Activated CD4-positive, alpha-beta T cell treated with anti-CD3 and anti-CD28 coated beads, Interleukin-2, Interleukin-6, amounts not matched to agents 100 ng/mL and 50 ng/mL, durations not matched to agents 16 hours and 8 hours (primary cell): ENCODE data around the gene XPO6.

Source experiments
- DNase-seq: peaks from one replicate; pipeline ENCODE4 v3.0.0-alpha.2; 2020

XPO6 gene

GRCh38 chr16:28208824-28209223, 2.9 kb downstream of the XPO6 start:
- DNase-seq: no peak

DNA sequence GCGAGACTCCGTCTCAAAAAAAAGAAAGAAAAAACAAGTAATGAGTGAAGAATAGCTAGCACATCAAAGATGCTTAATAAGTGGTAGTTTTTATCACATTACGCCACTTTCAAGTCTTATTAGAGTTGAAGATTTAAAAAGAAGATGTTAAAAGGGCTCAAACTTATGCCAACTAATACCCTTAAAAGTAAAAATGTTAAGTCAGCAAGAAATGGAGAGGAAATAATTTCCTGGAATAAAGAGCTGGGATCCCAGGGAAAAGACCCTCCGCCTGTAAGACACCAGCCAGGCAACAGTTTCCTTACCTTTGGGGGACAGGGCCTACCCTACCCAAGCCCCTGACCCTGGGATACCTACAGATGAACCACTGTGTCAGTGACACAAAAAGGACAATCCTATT, 3.6 kb downstream of the XPO6 start:
- no peak for DNase-seq

DNA sequence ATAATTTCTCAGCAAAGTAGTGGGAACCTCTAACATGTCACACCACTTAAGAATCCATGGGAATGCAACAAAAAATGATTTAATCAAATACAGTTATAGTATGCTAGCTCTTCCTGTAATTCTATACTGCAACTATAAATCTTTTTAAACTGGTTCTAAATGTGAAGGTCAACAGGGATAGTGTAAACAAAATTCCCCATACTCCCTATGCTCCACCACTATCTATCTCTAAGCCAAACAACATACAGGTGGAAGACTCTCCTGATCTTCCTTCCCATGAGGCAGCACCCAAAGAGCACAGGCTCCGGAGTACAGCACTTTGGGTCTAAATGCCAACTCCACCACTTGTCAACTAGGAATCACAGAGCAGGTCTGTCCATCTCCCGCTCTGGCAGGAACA, 4.4 kb downstream of the XPO6 start:
- no peak for DNase-seq

GRCh38 chr16:28205974-28206373, 5.8 kb downstream of the XPO6 start:
- no peak for DNase-seq

- DNase-seq: no peak
These were observed 6.5 kb downstream of the XPO6 start for GRCh38 chr16:28205117-28205899.

DNA sequence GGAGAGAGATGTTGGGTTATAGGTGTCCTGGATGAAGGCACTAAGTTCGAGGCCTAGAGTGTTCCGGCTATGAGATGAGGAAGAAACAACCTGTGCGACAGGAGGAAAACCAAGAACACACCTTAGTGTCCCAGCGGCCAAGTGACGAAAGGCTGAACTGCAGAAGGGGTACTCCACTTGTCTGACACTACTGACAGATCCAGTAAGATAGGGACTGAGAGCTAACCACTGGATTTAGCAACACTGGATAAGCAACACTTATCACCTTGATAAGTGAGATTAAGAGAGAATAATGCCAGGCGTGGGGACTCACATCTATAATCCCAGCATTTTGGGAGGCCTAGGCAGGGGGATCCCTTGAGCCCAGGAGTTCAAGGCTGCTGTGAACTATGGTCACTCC, 7.1 kb downstream of the XPO6 start:
- no peak for DNase-seq

DNA sequence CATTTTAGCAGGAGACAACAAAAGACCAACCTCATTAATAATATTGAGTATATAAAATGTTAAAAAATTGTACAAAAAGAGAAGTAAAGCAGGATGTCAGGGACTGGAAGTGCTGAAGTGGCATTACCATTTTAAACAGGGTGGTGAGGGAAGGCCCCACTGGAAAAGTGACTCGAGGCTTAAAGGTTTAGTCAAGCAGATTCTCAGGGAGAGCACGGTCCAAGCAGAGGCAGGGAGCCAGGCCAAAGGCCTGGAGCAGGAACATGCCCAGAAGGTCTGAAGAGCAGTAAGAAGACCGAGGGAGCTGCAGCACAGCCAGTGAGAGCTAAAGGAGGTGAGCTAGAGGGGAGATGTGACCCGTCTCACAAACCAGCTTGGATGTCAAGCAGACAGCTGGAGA, 7.6 kb downstream of the XPO6 start:
- DNase-seq: no peak

GRCh38 chr16:28202147-28202746, 9.5 kb downstream of the XPO6 start:
- DNase-seq: peak; percentile 69

GRCh38 chr16:28200661-28201060, 11.1 kb downstream of the XPO6 start:
- no peak for DNase-seq

DNA sequence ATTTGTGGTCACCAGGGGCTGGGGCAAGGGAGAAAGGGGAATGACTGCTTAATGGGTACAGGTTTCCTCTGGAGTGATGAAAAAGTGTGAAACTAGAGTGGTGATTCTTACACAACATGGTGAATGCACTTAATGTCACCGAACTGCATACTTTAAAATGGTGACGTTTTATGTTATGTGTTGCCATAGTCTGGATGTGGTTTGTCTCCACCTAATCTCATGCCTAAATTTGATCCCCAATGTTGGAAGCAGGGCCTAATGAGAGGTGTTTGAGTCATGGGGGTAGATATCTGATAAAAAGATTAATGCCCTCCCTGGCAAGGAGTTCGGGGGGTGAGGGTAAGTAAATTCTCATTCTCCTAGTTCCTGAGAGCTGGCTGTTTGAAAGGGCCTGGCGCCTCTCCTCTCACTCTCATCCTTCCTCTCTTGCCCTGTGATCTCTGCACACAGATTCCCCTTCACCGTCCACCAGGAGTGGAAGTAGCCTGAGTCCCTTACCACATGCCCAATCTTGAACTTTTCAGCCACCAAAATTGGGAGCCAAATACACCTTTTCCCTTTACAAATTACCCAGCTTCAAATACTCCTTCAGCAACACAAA, 15.3 kb downstream of the XPO6 start:
- no peak for DNase-seq

- no peak for DNase-seq
These were observed 15.9 kb downstream of the XPO6 start for GRCh38 chr16:28195859-28196258.

GRCh38 chr16:28193530-28194423, 18.0 kb downstream of the XPO6 start:
- DNase-seq: peak; percentile 50

GRCh38 chr16:28192806-28193529, 18.8 kb downstream of the XPO6 start:
- DNase-seq: peak; percentile 79

- DNase-seq: no peak
These were observed 20.3 kb downstream of the XPO6 start for GRCh38 chr16:28191364-28191960.

DNA sequence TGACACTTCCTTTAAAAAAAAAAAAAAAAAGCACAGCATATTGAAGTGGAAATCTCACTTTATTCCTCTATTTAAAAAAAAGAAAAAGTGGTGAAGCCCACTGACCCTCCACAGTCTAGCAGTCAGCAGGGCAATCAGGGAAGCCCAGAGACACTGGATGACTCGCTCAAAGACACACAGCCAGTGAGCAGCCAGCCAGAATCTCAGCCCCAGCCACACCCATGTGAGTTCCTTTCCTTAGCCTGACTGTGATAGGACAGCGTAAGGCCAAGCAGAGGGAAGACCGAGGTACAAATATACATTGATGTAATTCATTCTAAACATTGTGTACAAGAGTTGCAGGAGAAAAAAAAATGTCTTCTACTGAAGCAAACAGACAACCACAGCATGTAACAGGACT, 22.5 kb downstream of the XPO6 start:
- peak; percentile 65 for DNase-seq

- DNase-seq: no peak
These were observed 23.5 kb downstream of the XPO6 start for GRCh38 chr16:28188085-28188916.

DNA sequence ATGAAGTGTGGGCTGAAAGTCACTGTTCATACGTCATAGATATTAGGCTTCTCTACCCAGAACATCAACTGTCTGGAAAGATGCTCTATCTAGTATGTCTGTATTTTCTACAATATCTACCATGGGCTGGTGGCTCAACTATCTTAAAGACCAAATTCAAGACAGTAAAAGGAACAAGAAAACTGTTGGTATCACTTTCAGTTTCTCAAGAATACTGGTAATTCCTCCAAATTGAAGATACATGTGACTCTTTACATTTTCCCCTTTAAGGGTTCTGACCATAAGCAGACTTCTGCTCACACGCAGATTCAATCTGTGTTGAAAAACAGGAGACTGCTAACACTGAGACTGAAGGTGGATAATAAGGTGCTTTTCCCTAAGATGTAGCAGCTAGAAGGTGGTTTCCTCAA, 24.2 kb downstream of the XPO6 start:
- peak; percentile 50 for DNase-seq

- DNase-seq: peak; percentile 75
These were observed 25.0 kb downstream of the XPO6 start for GRCh38 chr16:28186752-28187151.

GRCh38 chr16:28185696-28186095, 26.1 kb downstream of the XPO6 start:
- no peak for DNase-seq

- no peak for DNase-seq
These were observed 27.1 kb downstream of the XPO6 start for GRCh38 chr16:28184625-28185024.

DNA sequence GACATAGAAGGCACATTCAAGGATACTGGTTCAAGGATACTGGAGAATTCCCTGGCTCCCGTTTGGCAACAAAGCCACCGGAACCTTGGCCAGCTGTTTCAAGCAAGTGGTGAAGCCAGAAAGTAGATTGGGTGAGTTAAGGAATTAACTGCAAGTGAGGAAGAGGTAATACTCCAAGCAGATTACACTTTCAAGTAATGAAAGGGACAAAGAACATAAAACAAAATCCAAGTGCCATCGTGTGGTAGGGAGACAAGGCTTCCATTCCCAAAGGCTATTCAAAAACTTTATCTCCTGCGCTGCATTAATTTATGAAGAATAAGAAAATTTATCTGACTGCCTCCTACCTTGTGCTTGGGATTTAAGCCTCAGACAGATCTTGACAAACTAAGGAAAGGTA, 27.8 kb downstream of the XPO6 start:
- no peak for DNase-seq
